HG03097 (cell line): ENCODE measurements around the gene SVOP.
"Not testable (repeated sequence)": the region's sequence is repeated elsewhere in the genome, so short reads cannot be mapped to it uniquely, and the experiment has no call there.

ENCODE experiments used
- ATAC-seq: cut with Tn5 transposase; IDR thresholded peaks from one replicate; pipeline ENCODE4 v1.9.1; 2021; ENCODE audit not compliant: unreplicated experiment, low FRiP score

Gene SVOP

GRCh38 chr12:108896817-108897216, 124.1 kb downstream of the SVOP start:
- ATAC-seq, result no peak

GRCh38 chr12:108896336-108896735, 124.5 kb downstream of the SVOP start:
- no peak for ATAC-seq

- ATAC-seq, result no peak
Measured at GRCh38 chr12:108895220-108895802, 125.6 kb downstream of the SVOP start.

GRCh38 chr12:108890208-108890607, 130.7 kb downstream of the SVOP start:
- no peak for ATAC-seq

GRCh38 chr12:108888031-108888430, 132.8 kb downstream of the SVOP start:
- no peak for ATAC-seq

GRCh38 chr12:108886873-108887629, 133.8 kb downstream of the SVOP start:
- no peak for ATAC-seq

GRCh38 chr12:108884116-108885012, 136.5 kb downstream of the SVOP start:
- no peak for ATAC-seq

- no peak for ATAC-seq
Measured at GRCh38 chr12:108881953-108882352, 138.9 kb downstream of the SVOP start.

- no peak for ATAC-seq
Measured at GRCh38 chr12:108879615-108880254, 141.1 kb downstream of the SVOP start, which contains the start of gene DAO. Gene DAO, plus strand, starts transcription at chr12:108880092. Its CDS starts 4,915 bp downstream, at chr12:108885007.

GRCh38 chr12:108876550-108876949, 144.3 kb downstream of the SVOP start:
- ATAC-seq, result no peak

GRCh38 chr12:108875682-108876361, 145.0 kb downstream of the SVOP start:
- no peak for ATAC-seq

GRCh38 chr12:108875280-108875679, 145.6 kb downstream of the SVOP start:
- ATAC-seq, result no peak

- ATAC-seq, result no peak
Measured at GRCh38 chr12:108868781-108869180, 152.1 kb downstream of the SVOP start.

- not testable (repeated sequence) for ATAC-seq
Measured at GRCh38 chr12:108866083-108866482, 154.8 kb downstream of the SVOP start.

GRCh38 chr12:108865169-108865568, 155.7 kb downstream of the SVOP start:
- ATAC-seq, result no peak

- ATAC-seq, result no peak
Measured at GRCh38 chr12:108862588-108862959, 158.3 kb downstream of the SVOP start.

- ATAC-seq, result no peak
Measured at GRCh38 chr12:108861878-108862587, 158.8 kb downstream of the SVOP start.

GRCh38 chr12:108860443-108860842, 160.4 kb downstream of the SVOP start:
- no peak for ATAC-seq

GRCh38 chr12:108859923-108860291, 161.0 kb downstream of the SVOP start:
- ATAC-seq, result no peak
